SHP77 treated with DMSO at 0.1 percent for 48 hours (cell line): ENCODE measurements around the gene LRMDA.

ENCODE experiments used
- DNase-seq: peaks from one replicate; lab custom pipeline; 2025; lab: John Stamatoyannopoulos, UW

Gene LRMDA

GRCh38 chr10:76175533-76176165 is 744.2 kb downstream of the LRMDA start:
- no peak for DNase-seq

- no peak for DNase-seq
Measured at GRCh38 chr10:76176166-76176550, 744.7 kb downstream of the LRMDA start.

- DNase-seq = no peak
Measured at GRCh38 chr10:76177936-76178335, 746.5 kb downstream of the LRMDA start.

- no peak for DNase-seq
Measured at GRCh38 chr10:76178532-76179292, 747.3 kb downstream of the LRMDA start.

- DNase-seq = no peak
Measured at GRCh38 chr10:76179806-76180205, 748.4 kb downstream of the LRMDA start.

- no peak for DNase-seq
Measured at GRCh38 chr10:76184647-76185046, 753.2 kb downstream of the LRMDA start.

GRCh38 chr10:76185471-76186301 is 754.3 kb downstream of the LRMDA start:
- no peak for DNase-seq

- DNase-seq = no peak
Measured at GRCh38 chr10:76188216-76188615, 756.8 kb downstream of the LRMDA start.

- DNase-seq = no peak
Measured at GRCh38 chr10:76190634-76191270, 759.3 kb downstream of the LRMDA start.

- DNase-seq = no peak
Measured at GRCh38 chr10:76191336-76191735, 759.9 kb downstream of the LRMDA start.

GRCh38 chr10:76192151-76192550 is 760.7 kb downstream of the LRMDA start:
- DNase-seq = no peak

GRCh38 chr10:76192694-76193320 is 761.4 kb downstream of the LRMDA start:
- DNase-seq = no peak

GRCh38 chr10:76195654-76196390 is 764.4 kb downstream of the LRMDA start:
- DNase-seq = no peak

GRCh38 chr10:76197293-76197692 is 765.9 kb downstream of the LRMDA start:
- no peak for DNase-seq

GRCh38 chr10:76198287-76199035 is 767.0 kb downstream of the LRMDA start:
- no peak for DNase-seq

GRCh38 chr10:76201962-76202361 is 770.5 kb downstream of the LRMDA start:
- no peak for DNase-seq

GRCh38 chr10:76202777-76203176 is 771.4 kb downstream of the LRMDA start:
- DNase-seq = no peak

- DNase-seq = no peak
Measured at GRCh38 chr10:76205361-76205760, 773.9 kb downstream of the LRMDA start.

GRCh38 chr10:76206797-76207352 is 775.5 kb downstream of the LRMDA start:
- no peak for DNase-seq

- no peak for DNase-seq
Measured at GRCh38 chr10:76209135-76209534, 777.7 kb downstream of the LRMDA start.
